Inferior parietal cortex (tissue), 1 donor: Measurements from ENCODE around the gene PDPK1.
"Not testable (repeated sequence)": the region's sequence is repeated elsewhere in the genome, so short reads cannot be mapped to it uniquely, and the experiment has no call there.

Source experiments
- DNase-seq: peaks from one replicate; pipeline ENCODE4 v3.0.0-alpha.2; 2016; ENCODE audit errors: extremely low spot score

Gene PDPK1

DNA sequence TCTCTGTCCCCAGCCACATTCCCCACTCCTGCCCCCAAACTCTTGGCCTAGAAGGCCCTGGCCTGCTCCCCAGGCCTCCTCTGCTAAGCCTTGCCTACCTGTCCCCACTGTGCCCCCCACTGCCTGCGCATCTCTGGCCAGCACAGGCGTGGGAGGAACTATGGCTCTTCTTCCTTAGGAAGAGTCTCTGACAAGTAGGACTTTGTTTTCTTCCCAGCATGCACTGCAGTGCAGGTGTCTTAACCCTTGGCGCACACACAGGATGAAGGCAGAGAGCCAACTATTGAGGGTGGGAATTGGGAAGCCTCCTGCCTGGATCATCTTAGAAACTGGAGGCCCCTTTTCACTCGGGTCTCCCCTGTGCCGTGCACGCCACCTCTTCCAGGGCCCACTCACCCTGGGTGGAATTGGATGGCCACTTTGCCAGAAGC, 14.0 kb upstream of the PDPK1 start:
- no peak for DNase-seq

DNA sequence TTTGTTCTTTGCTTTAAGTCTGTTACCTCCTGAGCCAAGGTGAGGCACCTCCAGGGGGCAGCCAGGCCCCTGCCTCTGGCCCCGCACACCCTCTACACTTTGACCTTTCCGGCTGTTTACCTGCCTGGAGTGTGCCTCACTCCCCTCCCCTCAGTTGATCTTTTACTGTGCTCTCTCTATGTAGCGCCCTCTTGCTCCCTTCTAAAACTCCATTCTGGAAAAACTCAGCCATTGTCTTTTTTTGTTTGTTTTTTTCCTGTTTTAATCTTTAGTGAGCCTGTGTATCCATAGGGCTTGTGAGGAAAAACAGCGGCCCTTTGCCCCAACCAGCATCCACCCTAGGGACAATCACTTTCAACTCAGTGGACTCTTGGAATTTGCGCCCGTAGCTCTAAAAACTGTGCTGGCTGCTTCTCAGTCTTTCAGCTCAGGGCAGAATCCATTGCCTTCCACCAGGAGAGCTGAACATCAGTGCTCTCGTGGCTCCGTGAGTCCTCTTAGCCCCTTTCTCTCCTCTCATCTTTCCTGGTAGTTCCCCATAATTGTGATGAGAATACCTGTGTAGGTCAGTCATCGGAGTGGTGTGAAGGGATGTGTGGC, 13.4 kb upstream of the PDPK1 start:
- no peak for DNase-seq

DNA sequence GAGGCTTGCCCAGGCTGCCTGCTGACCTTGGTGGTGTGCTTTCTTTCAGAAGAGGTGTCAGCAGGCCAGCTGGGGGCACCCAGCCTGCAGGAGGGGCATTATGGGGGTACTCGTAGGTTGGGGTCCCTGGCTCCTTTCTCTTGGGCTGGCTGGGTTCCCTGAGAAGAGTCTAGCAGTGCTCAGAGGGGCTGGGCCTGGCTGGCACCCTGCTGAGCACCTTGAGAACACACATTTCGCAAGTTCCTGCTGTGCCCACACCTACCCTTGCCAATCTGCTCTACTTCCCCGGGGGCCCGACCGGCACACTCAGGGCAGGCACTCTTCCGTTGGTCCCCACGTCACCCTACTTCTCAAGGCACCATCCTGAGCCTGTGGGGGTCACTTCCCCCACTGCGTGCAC, 11.7 kb upstream of the PDPK1 start:
- no peak for DNase-seq

DNA sequence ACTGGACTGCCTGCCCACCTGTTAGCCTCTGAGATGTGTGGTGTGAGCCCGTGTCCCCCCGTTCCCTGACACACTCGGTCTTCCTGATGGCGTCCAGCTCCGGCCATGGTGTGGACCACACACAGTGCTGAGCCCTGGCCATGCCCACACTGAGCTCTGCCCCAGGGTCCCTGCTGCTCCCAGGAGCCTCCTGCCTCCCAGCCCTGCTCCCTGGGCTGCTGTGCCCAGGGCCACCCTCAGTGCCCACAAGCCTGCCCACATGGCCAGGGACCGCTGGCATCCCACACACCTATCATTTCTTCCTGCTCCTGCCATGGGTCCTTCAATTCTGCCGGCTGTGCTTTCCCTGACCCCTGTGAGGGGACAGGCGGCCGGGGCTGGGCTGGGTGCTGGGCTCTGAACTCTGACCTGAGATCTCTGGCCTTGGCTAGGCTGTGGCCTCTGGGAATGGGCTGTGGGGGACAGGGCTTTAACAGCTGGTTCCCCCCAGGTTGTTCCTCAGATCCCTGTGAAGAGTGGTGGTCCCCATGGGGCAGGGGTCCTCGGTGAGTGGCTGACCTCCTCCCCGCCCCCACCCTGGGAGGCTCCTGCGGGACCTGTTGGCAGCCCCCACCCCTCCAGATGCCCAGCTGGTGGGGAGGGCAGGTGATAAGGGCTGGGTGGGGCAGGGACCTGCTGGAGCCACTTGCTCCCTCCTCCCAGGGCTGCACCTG, 10.6 kb upstream of the PDPK1 start:
- no peak for DNase-seq

DNA sequence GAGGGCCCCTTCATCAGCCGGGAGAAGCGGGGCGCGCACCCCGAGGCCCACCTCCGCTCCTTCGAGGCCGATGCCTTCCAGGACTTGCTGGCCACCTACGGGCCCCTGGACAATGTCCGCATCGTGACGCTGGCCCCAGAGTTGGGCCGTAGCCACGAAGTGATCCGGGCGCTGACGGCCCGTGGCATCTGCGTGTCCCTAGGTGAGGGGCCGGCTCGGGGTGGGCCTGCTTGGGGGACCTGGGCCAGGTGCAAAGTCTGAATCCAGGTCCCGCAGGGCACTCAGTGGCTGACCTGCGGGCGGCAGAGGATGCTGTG, 10.1 kb upstream of the PDPK1 start:
- no peak for DNase-seq

DNA sequence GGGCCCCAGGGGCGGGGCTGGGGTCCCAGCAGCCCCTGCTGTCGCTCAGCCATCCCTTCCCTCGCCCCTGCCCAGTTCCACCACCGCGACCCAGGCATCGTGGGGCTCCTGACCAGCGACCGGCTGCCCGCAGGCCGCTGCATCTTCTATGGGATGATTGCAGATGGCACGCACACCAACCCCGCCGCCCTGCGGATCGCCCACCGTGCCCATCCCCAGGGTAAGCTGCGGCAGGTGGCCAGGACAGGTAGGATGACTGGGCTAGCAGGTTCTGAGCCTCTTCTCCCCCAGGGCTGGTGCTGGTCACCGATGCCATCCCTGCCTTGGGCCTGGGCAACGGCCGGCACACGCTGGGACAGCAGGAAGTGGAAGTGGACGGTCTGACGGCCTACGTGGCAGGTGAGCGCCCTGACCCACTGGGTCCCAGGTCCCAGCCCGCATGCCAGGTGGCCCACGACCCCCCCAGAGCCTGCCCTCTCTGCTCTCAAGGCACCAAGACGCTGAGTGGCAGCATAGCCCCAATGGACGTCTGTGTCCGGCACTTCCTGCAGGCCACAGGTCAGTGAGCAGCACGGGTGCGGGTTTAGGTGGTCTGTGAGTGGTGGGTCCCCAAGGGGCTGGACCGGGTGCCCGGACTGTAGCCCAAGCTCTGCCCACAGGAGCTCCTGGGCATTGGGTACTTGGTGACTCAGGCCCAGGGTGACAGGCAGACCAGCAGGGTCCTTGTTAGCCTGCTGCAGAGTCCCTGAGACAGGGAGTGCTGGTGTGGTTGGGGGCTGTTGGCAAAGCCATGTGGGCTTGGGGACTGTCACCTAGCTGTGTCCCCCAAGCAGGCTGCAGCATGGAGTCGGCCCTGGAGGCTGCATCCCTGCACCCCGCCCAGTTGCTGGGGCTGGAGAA, 9.4 kb upstream of the PDPK1 start:
- DNase-seq: no peak

DNA sequence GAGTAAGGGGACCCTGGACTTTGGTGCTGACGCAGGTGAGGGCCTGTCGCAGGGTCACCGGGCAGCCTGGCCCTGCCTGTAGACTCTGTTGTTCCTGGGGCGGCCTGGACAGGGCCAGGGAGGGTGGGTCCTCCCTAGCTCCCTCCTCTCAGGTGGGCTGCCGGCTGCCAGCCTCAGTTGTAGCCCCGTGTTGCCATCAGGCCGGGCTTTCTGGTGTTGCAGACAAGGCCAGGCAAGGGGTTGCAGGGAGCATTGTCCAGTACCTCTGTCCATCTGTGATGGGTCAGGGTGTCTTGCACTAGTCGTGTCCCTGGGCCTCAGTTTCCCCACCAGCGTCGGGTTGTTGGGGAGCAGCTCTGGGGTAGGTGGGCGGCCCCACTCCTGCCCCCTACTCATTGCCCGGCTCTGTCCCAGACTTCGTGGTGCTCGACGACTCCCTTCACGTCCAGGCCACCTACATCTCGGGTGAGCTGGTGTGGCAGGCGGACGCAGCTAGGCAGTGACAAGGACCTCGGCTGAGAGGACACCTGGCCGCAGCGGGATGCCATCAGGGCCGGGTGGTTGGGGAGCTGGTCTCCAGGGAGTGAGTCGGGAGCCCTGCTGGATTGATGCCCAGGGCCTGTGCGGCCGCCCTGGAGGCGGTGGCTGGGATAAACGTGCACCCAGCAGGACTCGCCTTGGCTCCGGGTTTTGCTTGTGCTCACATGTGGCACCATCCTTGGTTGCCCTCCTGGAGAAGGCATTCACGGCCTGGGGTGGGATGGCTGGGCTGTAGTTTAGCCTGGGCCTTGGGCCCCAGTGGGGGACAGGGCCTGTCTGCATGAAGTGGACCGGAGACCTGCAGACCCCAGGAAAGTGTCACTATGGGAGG, 8.5 kb upstream of the PDPK1 start:
- DNase-seq: no peak

DNA sequence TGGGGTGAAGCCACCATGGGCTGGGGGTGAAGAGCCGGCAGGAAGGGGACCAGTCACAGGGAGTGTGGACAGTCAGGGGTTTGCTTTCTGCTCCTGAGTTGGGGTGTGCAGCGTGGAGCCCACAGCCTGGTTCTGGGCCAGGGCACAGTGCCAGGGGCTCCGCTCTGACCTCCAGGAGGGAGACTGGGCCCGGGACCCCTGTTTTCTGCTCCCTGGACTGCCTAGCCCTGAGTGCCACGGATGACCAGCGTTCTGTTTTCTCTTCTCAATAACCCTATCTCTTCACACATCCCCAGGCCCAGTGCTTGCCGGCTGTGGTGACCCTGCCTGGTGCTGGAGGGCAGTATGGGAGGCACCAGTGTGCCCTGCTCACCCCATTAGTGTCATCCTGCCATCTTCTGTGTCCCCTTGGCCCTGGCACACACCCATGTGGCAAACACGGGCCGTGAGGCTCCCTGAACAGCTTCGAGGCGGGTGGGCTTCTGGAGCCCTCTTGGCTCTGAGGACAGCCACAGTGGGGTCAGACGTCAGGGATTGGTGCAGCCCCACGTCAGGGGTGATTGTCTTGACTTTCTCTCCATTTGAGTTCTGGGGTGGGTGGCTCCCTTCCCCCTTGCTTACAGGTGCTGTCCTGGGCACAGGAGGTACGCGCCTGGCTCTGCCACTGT, 7.7 kb upstream of the PDPK1 start:
- DNase-seq: no peak

DNA sequence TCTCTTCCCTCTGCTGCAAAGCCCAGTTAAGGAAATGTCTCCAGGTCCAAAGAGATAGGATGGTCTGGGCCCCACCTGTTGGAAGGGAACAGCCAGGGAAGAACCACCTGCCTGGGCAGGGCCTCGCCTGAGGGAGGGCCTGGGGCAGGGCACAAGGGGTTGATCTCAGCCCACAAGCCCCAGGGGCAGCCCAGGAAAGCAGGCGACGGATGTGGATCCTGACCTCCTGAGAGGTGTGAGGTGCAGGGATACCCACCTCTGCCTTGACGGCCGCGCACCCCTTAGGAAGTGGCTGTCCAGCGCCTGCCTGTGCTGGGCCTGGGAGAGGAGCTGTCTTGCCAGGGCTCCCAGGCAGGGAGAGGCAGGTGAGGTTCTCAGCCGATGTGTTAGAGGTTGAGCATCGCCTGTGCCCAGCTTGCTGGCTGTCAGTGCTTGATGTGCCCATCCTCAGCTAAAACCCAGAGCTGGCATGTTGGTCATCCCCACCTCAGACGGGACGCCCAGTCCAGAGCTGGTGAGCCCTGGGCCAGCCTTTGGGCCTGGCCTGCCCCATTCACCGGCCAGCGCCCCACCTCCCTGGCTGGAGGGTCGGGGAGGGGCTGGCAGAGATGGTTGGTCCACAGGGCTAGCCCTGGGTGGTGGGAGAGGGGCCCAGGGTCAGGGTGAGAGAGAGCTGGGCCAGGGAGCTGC, 7.0 kb upstream of the PDPK1 start:
- DNase-seq: no peak

DNA sequence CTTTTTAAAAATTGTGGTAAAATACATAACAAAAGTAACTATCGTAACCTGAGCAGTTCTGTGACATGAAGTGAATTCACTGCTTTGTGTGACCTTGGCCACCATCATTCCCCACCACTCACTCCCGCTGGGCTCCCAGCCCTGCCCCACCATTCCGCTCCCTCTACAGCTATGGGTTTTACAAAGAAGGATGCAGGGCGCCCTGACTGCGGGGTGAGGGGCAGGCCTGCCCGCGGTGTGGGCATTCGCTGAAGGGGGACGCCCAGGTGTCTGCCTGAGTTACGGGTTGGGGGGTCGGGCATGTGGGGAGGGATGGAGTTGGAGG, 6.5 kb upstream of the PDPK1 start, which contains the start of gene CEMP1:
Gene CEMP1, minus strand, starts transcription at position 38 of the 325 bp plus-strand sequence. CDS start 335 bp downstream, outside the sequence.
- DNase-seq: no peak

DNA sequence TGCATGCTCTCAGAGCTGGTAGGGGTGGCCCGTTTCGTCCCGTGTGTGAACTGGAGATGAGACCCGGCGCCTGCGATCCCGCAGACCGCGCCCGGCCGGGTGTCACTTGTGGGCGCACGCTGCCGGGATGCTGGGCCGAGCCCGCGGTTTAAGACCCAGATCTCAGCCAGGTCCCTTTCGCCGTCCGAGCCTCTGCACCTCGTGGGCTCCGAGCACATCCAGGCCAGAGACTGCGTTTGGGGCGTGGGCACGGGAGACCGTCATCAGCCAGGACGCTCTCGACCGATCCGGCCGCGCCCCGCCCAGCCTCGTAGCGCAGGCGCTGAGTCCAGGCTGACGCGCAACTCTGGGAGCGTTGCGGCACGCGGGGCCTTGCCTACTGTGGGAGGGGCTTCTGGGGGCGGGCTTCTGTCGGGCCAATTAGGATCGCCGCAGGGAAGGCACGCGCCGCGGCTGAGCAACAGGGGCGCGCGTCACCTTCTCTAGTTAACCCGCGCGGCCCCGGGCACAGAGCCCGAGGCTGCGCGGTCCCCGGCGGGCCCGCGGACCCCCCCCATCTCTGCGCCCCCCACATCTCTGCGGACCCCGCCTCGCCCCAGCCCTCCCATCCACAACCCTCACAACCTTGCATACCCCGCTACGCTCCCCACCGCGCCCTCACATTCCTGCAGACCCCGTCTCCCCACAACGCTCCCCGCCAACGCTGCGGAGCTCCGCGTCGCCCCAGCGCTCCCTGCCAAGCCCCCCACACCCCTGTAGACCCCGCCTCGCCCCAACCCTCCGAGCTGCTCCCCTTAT, 5.9 kb upstream of the PDPK1 start:
- DNase-seq: peak; percentile 95

DNA sequence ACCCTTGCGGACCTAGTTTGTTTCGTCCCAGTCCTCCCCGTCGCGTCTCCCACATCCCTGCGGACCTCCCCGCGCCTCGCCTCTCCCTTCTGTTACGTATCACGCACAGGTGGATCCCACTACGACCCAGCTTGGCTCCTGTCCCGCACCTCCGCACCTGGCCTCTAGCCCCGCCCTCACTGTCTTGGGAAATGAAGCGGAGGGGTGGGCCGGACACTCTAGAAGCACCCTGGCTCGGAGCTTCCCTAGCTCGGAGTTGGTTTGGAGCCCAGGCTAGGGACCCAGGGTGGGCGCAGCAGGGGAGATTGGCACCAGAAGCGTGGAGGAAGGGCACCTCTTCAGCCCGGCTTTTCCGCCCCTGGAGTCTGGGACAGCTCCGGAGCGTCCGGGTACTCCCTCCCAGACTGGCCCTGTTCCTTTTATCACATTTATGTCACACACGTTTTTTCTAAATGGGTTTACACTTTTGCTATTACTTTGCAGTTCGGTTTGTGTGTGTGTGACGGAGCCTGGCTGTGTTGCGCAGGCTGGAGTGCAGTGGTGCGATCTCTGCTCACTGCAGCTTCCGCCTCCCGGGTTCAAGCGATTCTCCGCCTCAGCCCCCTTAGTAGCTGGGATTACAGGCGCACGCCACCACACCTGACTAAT, 5.2 kb upstream of the PDPK1 start:
- no peak for DNase-seq

DNA sequence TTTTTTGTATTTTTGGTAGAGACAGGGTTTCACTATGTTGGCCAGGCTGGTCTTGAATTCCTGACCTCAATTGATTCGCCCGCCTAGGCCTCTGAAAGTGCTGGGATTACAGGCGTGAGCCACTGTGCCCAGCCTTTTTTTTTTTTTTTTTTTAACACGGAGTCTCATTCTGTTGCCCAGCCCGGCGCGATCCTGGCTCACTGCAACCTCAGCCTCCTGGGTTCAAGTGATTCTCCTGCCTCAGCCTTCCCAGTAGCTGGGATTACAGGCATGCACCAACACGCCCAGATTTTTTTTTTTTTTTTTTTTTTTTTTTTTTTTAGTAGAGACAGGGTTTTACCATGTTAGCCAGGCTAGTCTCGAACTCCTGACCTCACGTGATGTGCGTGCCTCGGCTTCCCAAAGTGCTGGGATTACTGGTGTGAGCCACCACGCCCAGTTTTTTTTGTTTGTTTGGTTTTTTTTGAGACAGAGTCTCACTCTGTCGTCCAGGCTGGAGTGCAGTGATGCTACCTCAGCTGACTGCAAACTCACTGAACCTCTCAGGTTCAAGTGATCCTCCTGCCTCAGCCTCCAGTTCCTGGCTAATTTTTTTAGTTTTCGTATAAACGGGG, 4.6 kb upstream of the PDPK1 start:
- DNase-seq: not testable (repeated sequence)

DNA sequence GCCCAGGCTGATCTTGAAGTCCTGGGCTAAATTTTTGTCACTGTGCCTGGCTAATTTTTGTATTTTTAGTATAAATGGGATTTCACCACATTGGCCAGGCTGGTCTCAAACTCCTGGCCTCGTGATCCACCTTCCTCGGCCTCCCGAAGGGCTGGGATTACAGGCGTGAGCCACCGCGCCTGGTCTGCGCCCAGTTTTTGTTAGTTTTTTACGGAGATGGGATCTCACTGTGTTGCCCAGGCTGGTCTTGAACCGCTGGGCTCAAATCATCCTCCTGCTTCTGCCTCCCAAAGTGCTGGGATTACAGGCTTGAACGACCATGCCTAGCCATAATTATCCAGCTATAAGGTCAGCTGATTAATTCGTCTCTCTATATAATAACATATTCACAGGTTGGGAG, 3.9 kb upstream of the PDPK1 start:
- DNase-seq: no peak

DNA sequence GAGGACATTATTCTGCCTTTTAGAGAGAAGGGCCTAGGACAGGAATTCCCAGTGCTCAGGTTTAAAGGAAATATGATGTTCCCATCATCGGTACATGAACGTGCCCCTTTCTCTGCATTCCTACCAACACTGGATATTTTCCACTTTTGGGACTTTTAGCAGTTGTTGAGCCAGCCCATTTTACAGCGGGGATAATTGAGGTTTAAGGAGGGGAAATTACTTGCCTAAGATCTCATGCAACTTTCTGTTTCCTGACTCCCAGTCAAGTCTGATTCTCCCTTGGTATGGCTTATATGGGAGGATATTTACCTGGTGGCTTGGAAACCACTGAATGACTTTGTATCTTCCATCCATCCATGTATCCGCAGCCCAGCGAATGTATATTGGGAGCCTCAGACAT, 3.5 kb upstream of the PDPK1 start:
- not testable (repeated sequence) for DNase-seq

DNA sequence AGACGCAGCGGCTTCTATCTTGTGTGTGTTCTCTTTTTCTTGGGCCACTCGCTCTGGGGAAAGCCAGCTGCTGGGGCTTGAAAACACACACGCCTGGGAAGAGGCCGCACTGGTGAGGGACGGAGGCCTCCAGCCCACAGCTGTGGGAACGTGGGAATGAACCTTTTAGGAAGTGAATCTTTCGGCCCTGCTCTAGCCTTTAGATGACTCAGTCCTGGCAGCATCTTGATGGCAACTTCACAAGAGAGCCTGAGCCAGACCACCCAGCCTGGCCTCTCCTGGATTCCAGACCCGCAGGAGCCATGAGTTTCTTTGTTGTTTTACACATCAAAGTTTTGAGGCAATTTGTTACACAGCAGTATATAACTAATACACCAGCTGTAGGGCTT, 2.2 kb upstream of the PDPK1 start:
- DNase-seq: no peak

DNA sequence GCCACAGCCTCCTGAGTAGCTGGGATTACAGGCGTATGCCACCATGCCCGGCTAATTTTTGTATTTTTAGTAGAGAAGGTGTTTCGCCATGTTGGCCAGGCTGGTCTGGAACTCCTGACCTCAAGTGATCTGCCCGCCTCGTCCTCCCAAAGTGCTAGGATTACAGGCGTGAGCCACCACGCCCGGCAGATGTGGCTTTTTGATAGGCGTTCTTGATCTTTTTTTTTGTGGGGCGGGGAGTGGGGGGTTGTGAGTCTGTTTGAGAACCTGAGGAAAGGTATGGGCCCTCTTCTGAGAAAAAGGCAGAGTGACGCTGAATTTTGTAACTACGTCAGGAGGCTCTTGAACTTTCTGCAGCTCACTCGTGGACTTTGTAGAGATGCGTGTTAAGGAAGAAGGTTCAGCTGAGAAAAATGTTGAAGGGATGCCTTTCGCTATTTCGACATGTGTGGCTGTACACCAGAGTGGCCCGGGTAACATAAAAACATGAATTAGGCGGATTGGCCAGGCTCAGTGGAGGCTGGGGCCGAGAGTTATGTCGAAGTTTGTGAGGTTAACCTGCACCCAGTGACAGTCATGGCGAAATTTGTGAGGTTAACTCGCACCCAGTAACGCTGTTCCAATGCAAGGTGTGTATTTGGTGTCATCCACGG, 1.5 kb downstream of the PDPK1 start:
- not testable (repeated sequence) for DNase-seq

DNA sequence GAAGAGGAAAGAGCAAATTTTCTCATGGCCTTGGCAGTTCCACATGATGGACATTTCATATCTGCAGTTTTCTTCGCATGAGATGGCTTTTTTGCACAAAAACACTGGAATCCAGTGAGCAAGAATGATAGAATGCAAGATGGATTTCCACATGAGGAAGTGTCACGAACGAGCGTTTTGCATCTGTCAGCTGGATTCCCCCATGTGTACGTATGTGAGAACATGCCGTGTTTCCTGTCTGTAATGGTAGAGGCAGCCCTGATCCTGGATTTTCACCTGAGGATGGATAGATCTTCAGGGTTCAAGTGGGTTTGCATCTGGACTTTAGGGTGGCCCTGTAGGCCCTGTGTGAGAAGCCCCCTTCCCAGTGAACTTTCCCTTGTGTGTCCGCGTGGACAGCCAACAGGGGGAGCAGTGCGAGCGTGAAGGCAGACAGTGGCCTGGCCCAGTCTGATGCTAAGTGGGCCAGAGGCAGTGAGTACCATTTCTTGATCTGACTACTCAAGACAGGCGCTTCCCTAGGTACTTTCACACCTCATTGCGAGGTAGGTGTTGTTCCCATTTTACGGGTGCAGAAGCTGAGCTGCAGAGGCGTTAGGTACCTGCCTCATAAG, 2.1 kb downstream of the PDPK1 start:
- not testable (repeated sequence) for DNase-seq
